Measurements from ENCODE around the gene DZIP3. TPM values are rescaled to one million over a fixed set of nuclear protein-coding genes. Genes with fewer than 3 reads are reported as not detected.
"Not testable (repeated sequence)": the region's sequence is repeated elsewhere in the genome, so short reads cannot be mapped to it uniquely, and the experiment has no call there.

Gene DZIP3
- polyA plus RNA-seq, 4 donors: 29.0 to 38.5 (median 33.9) TPM

- no peak for DNase-seq (ENCODE audit: low read depth in 4 of 4, low spot score in 3 of 4)
Measured at GRCh38 chr3:108595321-108595720, 5.8 kb downstream of the DZIP3 start.

GRCh38 chr3:108598375-108598774, 8.9 kb downstream of the DZIP3 start:
- DNase-seq (ENCODE audit: low read depth in 4 of 4, low spot score in 3 of 4): no peak

GRCh38 chr3:108599677-108600409, 10.3 kb downstream of the DZIP3 start:
- no peak for DNase-seq (ENCODE audit: low read depth in 4 of 4, low spot score in 3 of 4)

- DNase-seq (ENCODE audit: low read depth in 4 of 4, low spot score in 3 of 4): peak in 1 of 4 donors; percentile 7
Measured at GRCh38 chr3:108602249-108602934, 12.9 kb downstream of the DZIP3 start.

GRCh38 chr3:108602935-108603294, 13.4 kb downstream of the DZIP3 start:
- no peak for DNase-seq (ENCODE audit: low read depth in 4 of 4, low spot score in 3 of 4)

GRCh38 chr3:108603691-108604090, 14.2 kb downstream of the DZIP3 start:
- no peak for DNase-seq (ENCODE audit: low read depth in 4 of 4, low spot score in 3 of 4)

GRCh38 chr3:108605028-108605427, 15.5 kb downstream of the DZIP3 start:
- DNase-seq (ENCODE audit: low read depth in 4 of 4, low spot score in 3 of 4): no peak

GRCh38 chr3:108605491-108605890, 16.0 kb downstream of the DZIP3 start:
- no peak for DNase-seq (ENCODE audit: low read depth in 4 of 4, low spot score in 3 of 4)

GRCh38 chr3:108608750-108609149, 19.2 kb downstream of the DZIP3 start:
- DNase-seq (ENCODE audit: low read depth in 4 of 4, low spot score in 3 of 4): no peak

- DNase-seq (ENCODE audit: low read depth in 4 of 4, low spot score in 3 of 4): no peak
Measured at GRCh38 chr3:108610651-108611050, 21.1 kb downstream of the DZIP3 start.

GRCh38 chr3:108616090-108616489, 26.6 kb downstream of the DZIP3 start:
- DNase-seq (ENCODE audit: low read depth in 4 of 4, low spot score in 3 of 4): not testable (repeated sequence)

GRCh38 chr3:108620250-108620649, 30.7 kb downstream of the DZIP3 start:
- DNase-seq (ENCODE audit: low read depth in 4 of 4, low spot score in 3 of 4): no peak

GRCh38 chr3:108623504-108623903, 34.0 kb downstream of the DZIP3 start:
- DNase-seq (ENCODE audit: low read depth in 4 of 4, low spot score in 3 of 4): no peak

GRCh38 chr3:108629974-108630373, 40.5 kb downstream of the DZIP3 start:
- no peak for DNase-seq (ENCODE audit: low read depth in 4 of 4, low spot score in 3 of 4)

- no peak for DNase-seq (ENCODE audit: low read depth in 4 of 4, low spot score in 3 of 4)
Measured at GRCh38 chr3:108642526-108642925, 53.0 kb downstream of the DZIP3 start.

- no peak for DNase-seq (ENCODE audit: low read depth in 4 of 4, low spot score in 3 of 4)
Measured at GRCh38 chr3:108645364-108645763, 55.8 kb downstream of the DZIP3 start.

- not testable (repeated sequence) for DNase-seq (ENCODE audit: low read depth in 4 of 4, low spot score in 3 of 4)
Measured at GRCh38 chr3:108655664-108656063, 66.1 kb downstream of the DZIP3 start.

GRCh38 chr3:108661699-108662098, 72.2 kb downstream of the DZIP3 start:
- DNase-seq (ENCODE audit: low read depth in 4 of 4, low spot score in 3 of 4): no peak

GRCh38 chr3:108662142-108662738, 72.7 kb downstream of the DZIP3 start:
- peak; percentile 43 to 61 (median 51) for DNase-seq (ENCODE audit: low read depth in 4 of 4, low spot score in 3 of 4)

GRCh38 chr3:108664266-108664665, 74.7 kb downstream of the DZIP3 start:
- no peak for DNase-seq (ENCODE audit: low read depth in 4 of 4, low spot score in 3 of 4)

GRCh38 chr3:108667312-108667711, 77.8 kb downstream of the DZIP3 start:
- no peak for DNase-seq (ENCODE audit: low read depth in 4 of 4, low spot score in 3 of 4)

- DNase-seq (ENCODE audit: low read depth in 4 of 4, low spot score in 3 of 4): no peak
Measured at GRCh38 chr3:108669208-108669607, 79.7 kb downstream of the DZIP3 start.
